CD14-positive monocyte (primary cell): ENCODE results near the gene MYO5B. TPM values are rescaled to one million over a fixed set of nuclear protein-coding genes. Genes with fewer than 3 reads are reported as not detected.
A peak's percentile ranks its signal among the peaks of the same experiment; 100 is the strongest.

Source experiments
- DNase-seq, 3 donors: peaks; one replicate each; pipeline ENCODE4 v3.0.0-alpha.2; 2011 to 2022
- H2AFZ ChIP-seq: 2 replicates; pipeline ENCODE4 v1.6.0; 2012; ENCODE audit warnings: mild to moderate bottlenecking, low read depth, low read length, inconsistent platforms; ENCODE audit not compliant: insufficient read depth, poor library complexity, severe bottlenecking
- H3K27ac ChIP-seq, 2 donors: 1 replicate in 1 of 2; 2 replicates in 1 of 2; pipeline ENCODE4 v1.5.1; 2012 to 2013; ENCODE audit warnings: low read length in 2 of 2, control low read depth in 1 of 2, inconsistent platforms in 1 of 2, low read depth in 1 of 2, mild to moderate bottlenecking in 1 of 2
- H3K27me3 ChIP-seq, 2 donors: one replicate each; pipeline versions ENCODE4 v1.6.0 to v1.6.1; 2011 to 2013; ENCODE audit warnings: low read length in 2 of 2; ENCODE audit not compliant: control insufficient read depth in 2 of 2, insufficient read depth in 2 of 2
- H3K36me3 ChIP-seq, 2 donors: replicated peaks in 1 of 2; 1 replicate in 1 of 2; 2 replicates in 1 of 2; pipeline versions ENCODE4 v1.5.1 to v1.6.1; 2012 to 2013; ENCODE audit warnings: low read length in 2 of 2, control low read depth in 1 of 2, inconsistent platforms in 1 of 2, mild to moderate bottlenecking in 1 of 2; ENCODE audit not compliant: insufficient read depth in 2 of 2, control insufficient read depth in 1 of 2
- H3K4me1 ChIP-seq, 2 donors: 1 replicate in 1 of 2; 2 replicates in 1 of 2; pipeline versions ENCODE4 v1.5.1 to v1.6.1; 2012 to 2013; ENCODE audit warnings: low read length in 2 of 2, control low read depth in 1 of 2, inconsistent platforms in 1 of 2, mild to moderate bottlenecking in 1 of 2, moderate library complexity in 1 of 2; ENCODE audit not compliant: insufficient read depth in 2 of 2, control insufficient read depth in 1 of 2
- H3K4me2 ChIP-seq: replicated peaks from 2 replicates; pipeline ENCODE3; 2012; ENCODE audit warnings: low read length, moderate library complexity, mild to moderate bottlenecking; ENCODE audit not compliant: poor library complexity, severe bottlenecking; ENCODE audit errors: extremely low read depth
- H3K4me3 ChIP-seq, 3 experiments: fragments of 200-600 bp in 1 of 3; sonication (generic) in 1 of 3; replicated peaks in 1 of 3; 1 replicate in 2 of 3; 2 replicates in 1 of 3; pipeline ENCODE4 v1.5.1; 2011 to 2013; ENCODE audit warnings: low read length in 3 of 3, mild to moderate bottlenecking in 3 of 3, control low read depth in 2 of 3, low read depth in 2 of 3, inconsistent platforms in 1 of 3, moderate library complexity in 1 of 3
- H3K79me2 ChIP-seq: 2 replicates; pipeline ENCODE4 v1.6.0; 2012; ENCODE audit warnings: mild to moderate bottlenecking, control low read depth, inconsistent platforms, low read length, moderate library complexity; ENCODE audit not compliant: insufficient read depth
- H3K9ac ChIP-seq: 2 replicates; pipeline ENCODE4 v1.6.0; 2017; ENCODE audit warnings: low read length, mild to moderate bottlenecking; ENCODE audit not compliant: insufficient read depth, poor library complexity, severe bottlenecking
- H3K9me3 ChIP-seq, 2 donors: replicated peaks in 1 of 2; 1 replicate in 1 of 2; 2 replicates in 1 of 2; pipeline versions ENCODE4 v1.5.1 to v1.6.1; 2012 to 2013; ENCODE audit warnings: low read length in 2 of 2, control low read depth in 1 of 2; ENCODE audit not compliant: control insufficient read depth in 1 of 2, insufficient read depth in 1 of 2
- H4K20me1 ChIP-seq: 2 replicates; pipeline ENCODE4 v1.6.0; 2012; ENCODE audit warnings: mild to moderate bottlenecking, low read length, control low read depth, moderate library complexity; ENCODE audit not compliant: insufficient read depth
- H3K27ac Mint-ChIP-seq, 7 donors: one replicate each; pipeline ENCODE4 v1.8.0; 2020; ENCODE audit warnings: mild to moderate bottlenecking in 7 of 7, mixed read lengths in 7 of 7, moderate library complexity in 6 of 7, inconsistent platforms in 2 of 7
- H3K27me3 Mint-ChIP-seq, 3 donors: one replicate each; pipeline ENCODE4 v1.8.0; 2021 to 2022; ENCODE audit warnings: low read depth in 3 of 3, mild to moderate bottlenecking in 3 of 3, mixed read lengths in 3 of 3, moderate library complexity in 3 of 3, inconsistent platforms in 1 of 3
- H3K36me3 Mint-ChIP-seq, 2 donors: one replicate each; pipeline ENCODE4 v1.8.0; 2020; ENCODE audit warnings: mixed read lengths in 2 of 2, inconsistent platforms in 1 of 2, mild to moderate bottlenecking in 1 of 2
- H3K4me1 Mint-ChIP-seq: one replicate; pipeline ENCODE4 v1.8.0; 2020; ENCODE audit warnings: mild to moderate bottlenecking, mixed read lengths
- H3K4me3 Mint-ChIP-seq, 2 donors: one replicate each; pipeline ENCODE4 v1.8.0; 2020; ENCODE audit warnings: mild to moderate bottlenecking in 2 of 2, mixed read lengths in 2 of 2, moderate library complexity in 1 of 2
- H3K9me3 Mint-ChIP-seq, 7 donors: one replicate each; pipeline ENCODE4 v1.8.0; 2020 to 2022; ENCODE audit warnings: mixed read lengths in 7 of 7, mild to moderate bottlenecking in 6 of 7, moderate library complexity in 6 of 7, inconsistent platforms in 2 of 7
- WGBS: methylation state at CpG from one replicate; pipeline ENCODE4 v1.1.5; 2013; ENCODE audit warnings: missing lambda C conversion rate; ENCODE audit not compliant: insufficient coverage; 5-methylcytosine and 5-hydroxymethylcytosine counted together
- intact Hi-C, 2 donors: fragments of 100-400 bp; cut with micrococcal nuclease; formaldehyde crosslinking; loops; one replicate each; pipeline versions ENCODE4 v1.15.0 to v1.15.1; 2023
- polyA plus RNA-seq, 3 donors: library from polyadenylated mRNA; depleted of rRNA in 1 of 3; unstranded in 2 of 3; stranded (reverse) in 1 of 3; fragments of 300-500 nt in 2 of 3; fragments of >200 nt in 1 of 3; fragmentation: Illumina TruSeq in 2 of 3; gene quantifications; 1 replicate in 2 of 3; 2 replicates in 1 of 3; pipeline ENCODE4 v1.2.3, GENCODE V29; 2012 to 2021
- TF ChIP-seq, protein P1 (sequence below): fragments of 200-600 bp; IDR thresholded peaks from one replicate; pipeline ENCODE4 v1.8.0; 2022; ENCODE audit warnings: antibody characterized with exemption, mild to moderate bottlenecking

MYO5B gene
- polyA plus RNA-seq, 3 donors = 0.04 TPM; not detected in 2

GRCh38 chr18:49935215-49935614 lies 259.7 kb downstream of the MYO5B start:
- TF ChIP-seq, protein P1, sequence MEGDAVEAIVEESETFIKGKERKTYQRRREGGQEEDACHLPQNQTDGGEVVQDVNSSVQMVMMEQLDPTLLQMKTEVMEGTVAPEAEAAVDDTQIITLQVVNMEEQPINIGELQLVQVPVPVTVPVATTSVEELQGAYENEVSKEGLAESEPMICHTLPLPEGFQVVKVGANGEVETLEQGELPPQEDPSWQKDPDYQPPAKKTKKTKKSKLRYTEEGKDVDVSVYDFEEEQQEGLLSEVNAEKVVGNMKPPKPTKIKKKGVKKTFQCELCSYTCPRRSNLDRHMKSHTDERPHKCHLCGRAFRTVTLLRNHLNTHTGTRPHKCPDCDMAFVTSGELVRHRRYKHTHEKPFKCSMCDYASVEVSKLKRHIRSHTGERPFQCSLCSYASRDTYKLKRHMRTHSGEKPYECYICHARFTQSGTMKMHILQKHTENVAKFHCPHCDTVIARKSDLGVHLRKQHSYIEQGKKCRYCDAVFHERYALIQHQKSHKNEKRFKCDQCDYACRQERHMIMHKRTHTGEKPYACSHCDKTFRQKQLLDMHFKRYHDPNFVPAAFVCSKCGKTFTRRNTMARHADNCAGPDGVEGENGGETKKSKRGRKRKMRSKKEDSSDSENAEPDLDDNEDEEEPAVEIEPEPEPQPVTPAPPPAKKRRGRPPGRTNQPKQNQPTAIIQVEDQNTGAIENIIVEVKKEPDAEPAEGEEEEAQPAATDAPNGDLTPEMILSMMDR = no peak
- Histone ChIP-seq H3K27ac (no peak overlapping the region), H3K4me1 (peaks cover 0 to 16% of the 10 kb centered on the region in 2 donors), H4K20me1 (no peaks in the 10 kb centered on the region), H3K4me3 (no peak overlapping the region), H3K79me2 (no peaks in the 10 kb centered on the region), H3K36me3 (no peaks in the 10 kb centered on the region), H2AFZ (no peak overlapping the region), H3K27me3 (no peaks in the 10 kb centered on the region), H3K9ac (no peak overlapping the region), H3K4me2 (no peak overlapping the region), H3K9me3 (no peaks in the 10 kb centered on the region)
- H3K4me3 Mint-ChIP-seq = no peak overlapping the region
- no peak for DNase-seq
- no peaks in the 10 kb centered on the region for H3K36me3 Mint-ChIP-seq
- no peaks in the 10 kb centered on the region for H3K9me3 Mint-ChIP-seq
- intact Hi-C loops = no loop called here
- peaks cover 17% of the 10 kb centered on the region for H3K4me1 Mint-ChIP-seq
- no peak overlapping the region for H3K27ac Mint-ChIP-seq
- WGBS = no CpG with 5 or more reads among the region's 4 CpGs
- peaks cover 0 to 11% (median 2%) of the 10 kb centered on the region in 3 donors for H3K27me3 Mint-ChIP-seq

- Mint-ChIP-seq H3K4me1 (peaks cover 17% of the 10 kb centered on the region), H3K9me3 (no peaks in the 10 kb centered on the region), H3K4me3 (no peak overlapping the region), H3K36me3 (no peaks in the 10 kb centered on the region), H3K27ac (peak overlapping the region in 1 of 7 donors; percentile 25), H3K27me3 (peaks cover 0 to 11% (median 2%) of the 10 kb centered on the region in 3 donors)
- intact Hi-C loops = no loop called here
- no peaks in the 10 kb centered on the region for H3K36me3 ChIP-seq
- TF ChIP-seq, protein P1 = no peak
- H4K20me1 ChIP-seq = no peaks in the 10 kb centered on the region
- H3K9me3 ChIP-seq = no peaks in the 10 kb centered on the region
- H3K4me2 ChIP-seq = no peak overlapping the region
- no peak overlapping the region for H3K9ac ChIP-seq
- no peaks in the 10 kb centered on the region for H3K79me2 ChIP-seq
- H3K27me3 ChIP-seq = no peaks in the 10 kb centered on the region
- H3K27ac ChIP-seq = peak overlapping the region in 1 of 2 donors; percentile 36
- peaks cover 0 to 16% of the 10 kb centered on the region in 2 donors for H3K4me1 ChIP-seq
- H3K4me3 ChIP-seq = no peak overlapping the region
- 88% methylated on average over 1 of the region's 2 CpGs for WGBS
- DNase-seq = no peak
- H2AFZ ChIP-seq = no peak overlapping the region
Measured at GRCh38 chr18:49934457-49934856, 260.5 kb downstream of the MYO5B start.
